GM23248 (cell line): ENCODE results near the gene SMARCAL1.

Source experiments
- EZH2 ChIP-seq: fragments of 200-600 bp; sonication (generic); IDR thresholded peaks from 2 replicates; pipeline ENCODE4 v1.6.1; 2018; ENCODE audit warnings: antibody characterized with exemption, mild to moderate bottlenecking; ENCODE audit not compliant: insufficient read depth, poor library complexity, severe bottlenecking
- EZH2phosphoT487 ChIP-seq: fragments of 200-600 bp; sonication (generic); IDR thresholded peaks from 2 replicates; pipeline ENCODE4 v1.6.1; 2018; ENCODE audit warnings: antibody characterized with exemption, moderate library complexity, mild to moderate bottlenecking, low read depth; ENCODE audit not compliant: insufficient read depth

- TF ChIP-seq EZH2phosphoT487 (no peak), EZH2 (no peak)
Measured at GRCh38 chr2:216408426-216409290, 3.6 kb upstream of the SMARCAL1 start.
